Measurements from ENCODE around the gene SRSF5.

SRSF5 gene

GRCh38 chr14:69770559-69770958, 3.6 kb downstream of the SRSF5 start:
- DNase-seq (ENCODE audit: low spot score) = no peak

GRCh38 chr14:69771136-69771535, 4.2 kb downstream of the SRSF5 start:
- DNase-seq (ENCODE audit: low spot score) = no peak

- no peak for DNase-seq (ENCODE audit: low spot score)
These were observed 5.4 kb downstream of the SRSF5 start for GRCh38 chr14:69772082-69773017.

GRCh38 chr14:69773571-69774276, 6.8 kb downstream of the SRSF5 start:
- no peak for DNase-seq (ENCODE audit: low spot score)

GRCh38 chr14:69775012-69775411, 8.1 kb downstream of the SRSF5 start:
- DNase-seq (ENCODE audit: low spot score) = no peak

GRCh38 chr14:69776875-69777453, 10.0 kb downstream of the SRSF5 start:
- DNase-seq (ENCODE audit: low spot score) = no peak

- DNase-seq (ENCODE audit: low spot score) = no peak
These were observed 12.1 kb downstream of the SRSF5 start for GRCh38 chr14:69779088-69779487.

- no peak for DNase-seq (ENCODE audit: low spot score)
These were observed 13.2 kb downstream of the SRSF5 start for GRCh38 chr14:69780092-69780491.

GRCh38 chr14:69780952-69781351, 14.0 kb downstream of the SRSF5 start:
- no peak for DNase-seq (ENCODE audit: low spot score)

- DNase-seq (ENCODE audit: low spot score) = no peak
These were observed 18.0 kb downstream of the SRSF5 start for GRCh38 chr14:69784942-69785341.

GRCh38 chr14:69786603-69787002, 19.7 kb downstream of the SRSF5 start:
- DNase-seq (ENCODE audit: low spot score) = no peak

GRCh38 chr14:69789118-69789640, 22.2 kb downstream of the SRSF5 start:
- DNase-seq (ENCODE audit: low spot score) = no peak

GRCh38 chr14:69792887-69793421, 26.0 kb downstream of the SRSF5 start:
- no peak for DNase-seq (ENCODE audit: low spot score)

- DNase-seq (ENCODE audit: low spot score) = no peak
These were observed 27.8 kb downstream of the SRSF5 start for GRCh38 chr14:69794791-69795190.

- DNase-seq (ENCODE audit: low spot score) = no peak
These were observed 28.7 kb downstream of the SRSF5 start for GRCh38 chr14:69795691-69796090.

GRCh38 chr14:69796797-69797500, 30.0 kb downstream of the SRSF5 start, which contains the start of gene SLC10A1:
Gene SLC10A1, minus strand, starts transcription at chr14:69797241. Its CDS starts 86 bp downstream, at chr14:69797155.
- no peak for DNase-seq (ENCODE audit: low spot score)

- no peak for DNase-seq (ENCODE audit: low spot score)
These were observed 30.8 kb downstream of the SRSF5 start for GRCh38 chr14:69797573-69798338.

- DNase-seq (ENCODE audit: low spot score) = no peak
These were observed 31.4 kb downstream of the SRSF5 start for GRCh38 chr14:69798339-69798735.

GRCh38 chr14:69803753-69804152, 36.8 kb downstream of the SRSF5 start:
- DNase-seq (ENCODE audit: low spot score) = no peak

- no peak for DNase-seq (ENCODE audit: low spot score)
These were observed 38.0 kb downstream of the SRSF5 start for GRCh38 chr14:69804902-69805301.

- no peak for DNase-seq (ENCODE audit: low spot score)
These were observed 40.2 kb downstream of the SRSF5 start for GRCh38 chr14:69807192-69807591.

Measured in germinal center (tissue), 1 donor.